Inferior parietal cortex (tissue), 1 donor: ENCODE data around the gene IL23R.

Experiments used
- DNase-seq: peaks from one replicate; pipeline ENCODE4 v3.0.0-alpha.2; 2016; ENCODE audit errors: extremely low spot score

IL23R gene

GRCh38 chr1:67149179-67149770 lies 17.0 kb upstream of the IL23R start:
- peak; percentile 83 for DNase-seq

- DNase-seq = no peak
These were observed 15.3 kb upstream of the IL23R start for GRCh38 chr1:67150931-67151330.

GRCh38 chr1:67158401-67158800 lies 7.9 kb upstream of the IL23R start:
- DNase-seq = no peak

DNA sequence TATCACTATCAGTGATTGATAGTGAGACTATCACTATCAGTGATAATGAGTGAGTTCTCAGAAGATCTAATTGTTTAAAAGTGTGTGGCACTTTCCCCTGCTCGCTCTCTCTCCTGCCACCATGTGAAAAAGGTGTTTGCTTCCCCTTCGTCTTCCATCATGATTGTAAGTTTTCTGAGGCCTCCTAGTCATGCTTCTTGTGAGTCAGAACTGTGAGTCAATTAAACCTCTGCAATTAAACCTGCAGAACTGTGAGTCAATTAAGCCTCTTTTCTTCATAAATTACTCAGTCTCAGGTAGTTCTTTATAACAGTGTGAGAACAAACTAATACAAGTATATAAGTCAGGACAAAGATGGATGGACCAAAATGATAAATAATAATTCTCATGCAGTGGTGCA lies 7.0 kb upstream of the IL23R start:
- no peak for DNase-seq

GRCh38 chr1:67162954-67163353 lies 3.3 kb upstream of the IL23R start:
- no peak for DNase-seq

DNA sequence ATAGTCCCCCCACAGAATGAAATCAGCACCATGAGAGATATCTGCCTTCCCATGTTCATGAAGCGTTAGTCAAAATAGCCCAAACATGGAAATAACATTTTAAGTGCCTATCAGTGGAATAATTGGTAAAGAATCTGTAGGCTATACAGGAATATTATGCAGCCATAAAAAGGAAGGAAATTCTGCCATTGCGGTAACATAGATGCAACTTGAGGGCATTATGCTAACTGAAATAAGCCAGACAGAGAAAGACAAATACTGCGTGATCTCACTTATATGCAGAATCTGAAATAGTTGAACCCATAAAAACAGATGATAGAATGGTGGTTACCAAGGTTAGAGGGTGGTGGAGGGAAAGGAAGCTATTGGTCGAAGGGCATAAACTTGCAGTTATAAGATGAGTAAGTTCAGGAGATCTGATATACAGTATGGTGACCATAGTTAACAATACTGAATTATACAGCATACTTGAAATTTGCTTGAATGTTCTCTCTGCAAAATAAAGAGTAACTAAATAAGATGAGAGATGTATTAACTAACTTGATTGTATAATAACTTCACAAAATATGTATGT lies 699 bp upstream of the IL23R start:
- DNase-seq = no peak

GRCh38 chr1:67169496-67169895 lies 3.2 kb downstream of the IL23R start:
- DNase-seq = no peak

GRCh38 chr1:67169932-67170331 lies 3.7 kb downstream of the IL23R start:
- no peak for DNase-seq

DNA sequence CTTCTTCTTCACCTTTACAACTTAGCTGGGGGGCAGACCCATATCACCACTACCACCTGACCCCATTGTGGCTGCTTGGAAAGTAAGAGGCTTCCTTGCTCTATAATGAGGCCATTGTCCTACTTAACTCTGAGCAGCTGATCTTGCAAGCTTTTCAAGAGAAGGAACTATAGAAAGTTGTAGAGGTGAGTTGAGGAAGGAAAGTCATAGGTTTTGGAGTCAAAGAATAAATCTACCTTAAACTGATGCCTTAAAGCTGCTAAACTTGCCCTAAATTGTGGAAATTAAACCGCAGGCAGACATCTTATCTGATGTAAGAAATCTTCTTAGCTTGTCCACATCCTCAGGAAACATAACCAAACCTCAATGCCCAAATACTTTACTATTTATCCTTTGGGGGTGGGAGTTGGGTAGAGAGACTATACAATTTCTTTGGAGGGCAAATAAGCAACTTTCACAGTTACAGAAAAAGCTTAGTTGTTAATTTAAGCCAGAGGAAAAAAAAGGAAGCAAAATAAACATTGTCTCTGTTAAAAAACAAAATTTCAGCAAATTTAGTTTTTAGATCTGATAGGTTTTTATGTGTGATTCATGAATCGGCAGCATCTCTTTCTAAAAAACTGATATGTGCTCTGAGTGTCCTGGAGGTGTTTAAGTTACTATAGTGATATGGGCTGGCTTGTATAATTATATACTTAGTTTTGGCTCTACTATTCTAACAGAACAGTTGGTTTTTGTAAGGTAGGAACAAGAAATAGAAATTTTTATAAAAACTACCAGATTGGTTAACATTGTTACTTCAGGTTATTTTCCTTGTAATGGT lies 4.7 kb downstream of the IL23R start:
- no peak for DNase-seq

GRCh38 chr1:67171574-67171955 lies 5.3 kb downstream of the IL23R start:
- DNase-seq = no peak

DNA sequence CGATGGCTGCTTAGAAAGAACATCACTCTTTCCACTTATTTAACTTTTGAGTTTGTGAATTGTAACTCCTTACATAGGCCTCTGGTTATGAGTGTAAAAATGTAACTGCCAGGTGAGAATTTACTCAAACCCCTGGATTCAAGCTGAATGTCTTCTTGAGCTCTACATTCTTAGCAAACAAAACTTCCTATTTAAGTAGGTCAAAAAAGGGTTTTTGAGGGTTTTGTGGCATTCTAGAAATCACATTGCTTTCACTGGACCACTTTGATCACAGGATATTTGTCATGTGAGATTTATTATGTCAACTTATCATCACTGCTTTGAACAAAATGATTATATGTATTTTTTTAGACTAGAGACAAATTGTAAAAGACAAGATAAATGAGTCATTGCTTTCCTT lies 5.7 kb downstream of the IL23R start:
- DNase-seq = no peak

- DNase-seq = no peak
These were observed 7.7 kb downstream of the IL23R start for GRCh38 chr1:67173988-67174387.

DNA sequence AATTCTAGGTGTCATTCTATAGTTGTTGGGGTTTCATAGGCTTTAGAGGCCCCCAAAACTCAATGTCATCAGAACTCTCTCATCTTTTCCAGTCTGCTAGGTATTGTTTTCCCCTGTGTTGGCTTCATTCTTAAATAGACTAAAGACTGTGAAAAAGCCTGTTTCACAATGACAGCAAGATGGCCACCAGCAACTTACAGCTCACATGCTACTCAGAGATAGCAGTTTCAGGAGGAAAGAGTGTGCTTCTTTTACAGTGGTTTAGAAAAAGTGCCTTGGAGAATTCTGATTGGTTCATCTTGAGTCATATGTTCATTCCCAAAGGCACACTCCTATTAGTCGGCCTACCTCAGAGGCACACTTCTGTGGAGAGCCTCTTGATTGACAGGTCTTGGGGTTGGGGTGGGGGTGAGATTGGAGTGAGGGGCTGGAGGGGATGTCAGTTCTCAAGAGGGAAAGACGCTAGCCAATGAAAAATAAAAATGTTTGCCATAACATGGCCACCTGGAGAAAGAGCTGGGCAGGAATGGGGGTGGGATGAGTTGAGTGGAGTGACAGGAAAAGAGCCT lies 8.5 kb downstream of the IL23R start:
- DNase-seq = no peak

DNA sequence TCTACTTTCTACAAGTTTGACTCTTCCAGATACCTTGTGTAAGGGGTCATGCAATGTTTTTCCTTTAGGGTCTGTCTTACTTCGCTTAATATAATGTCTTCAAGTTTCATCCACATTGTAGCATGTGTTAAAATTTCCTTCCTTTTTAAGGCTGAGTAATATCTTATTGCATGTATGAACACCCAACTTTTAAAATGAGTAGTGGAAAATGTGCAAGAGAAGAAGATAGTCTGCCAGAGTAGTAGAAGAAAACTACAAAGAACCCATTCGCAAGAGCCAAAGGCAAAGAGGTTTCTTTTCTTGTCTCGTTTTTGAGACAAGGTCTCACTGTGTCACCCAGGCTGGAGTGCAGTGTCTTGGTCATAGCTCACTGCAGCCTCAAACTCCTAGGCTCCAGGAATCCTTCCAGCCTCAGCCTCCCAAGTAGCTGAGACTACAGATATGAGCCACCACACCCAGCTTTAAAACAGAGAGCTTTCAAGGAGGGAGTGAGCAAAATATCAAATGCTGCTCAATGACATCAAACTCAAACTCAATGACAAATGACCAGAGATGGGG lies 9.4 kb downstream of the IL23R start:
- DNase-seq = no peak

GRCh38 chr1:67184838-67185421 lies 18.7 kb downstream of the IL23R start:
- DNase-seq = no peak

DNA sequence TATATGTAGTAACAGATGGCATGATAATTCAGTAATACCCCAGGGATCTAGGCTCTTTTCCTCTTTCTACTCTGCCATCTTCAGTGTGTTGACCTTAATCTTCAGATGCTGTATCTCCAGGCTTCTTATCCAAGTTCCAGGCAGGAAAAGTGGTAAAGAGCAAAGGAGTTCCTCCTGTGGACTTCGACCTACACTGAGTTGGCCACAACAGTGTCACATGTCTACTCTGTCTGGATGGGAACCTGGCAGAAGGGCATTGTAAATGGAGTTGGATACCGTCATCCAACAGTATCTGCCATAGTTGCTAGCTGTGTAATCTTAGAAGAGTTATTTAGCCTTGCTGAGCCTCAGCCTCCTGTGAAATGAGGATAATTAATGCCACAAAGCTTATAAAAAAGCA lies 21.9 kb downstream of the IL23R start:
- no peak for DNase-seq

GRCh38 chr1:67189953-67190352 lies 23.7 kb downstream of the IL23R start:
- no peak for DNase-seq

DNA sequence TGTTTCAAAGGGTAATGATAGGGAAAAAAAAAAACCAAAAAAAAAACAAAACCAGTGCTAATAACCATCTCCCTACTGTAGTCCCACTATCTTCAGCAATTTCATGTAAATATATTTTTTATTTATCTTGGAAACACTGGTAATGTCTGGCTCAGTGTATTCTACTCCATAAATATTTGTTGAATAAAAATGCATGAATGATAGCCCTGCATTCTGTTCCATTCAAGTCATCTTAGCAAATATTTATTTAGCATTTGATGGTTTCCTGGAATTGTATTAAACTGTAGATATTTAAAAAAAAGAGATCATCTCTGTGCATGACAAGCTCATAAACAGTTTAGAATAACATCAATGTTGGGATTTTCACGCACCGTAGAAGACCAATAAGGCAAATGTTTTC lies 24.2 kb downstream of the IL23R start:
- no peak for DNase-seq

- no peak for DNase-seq
These were observed 24.7 kb downstream of the IL23R start for GRCh38 chr1:67190942-67191341.

- DNase-seq = no peak
These were observed 25.6 kb downstream of the IL23R start for GRCh38 chr1:67191668-67192520.

DNA sequence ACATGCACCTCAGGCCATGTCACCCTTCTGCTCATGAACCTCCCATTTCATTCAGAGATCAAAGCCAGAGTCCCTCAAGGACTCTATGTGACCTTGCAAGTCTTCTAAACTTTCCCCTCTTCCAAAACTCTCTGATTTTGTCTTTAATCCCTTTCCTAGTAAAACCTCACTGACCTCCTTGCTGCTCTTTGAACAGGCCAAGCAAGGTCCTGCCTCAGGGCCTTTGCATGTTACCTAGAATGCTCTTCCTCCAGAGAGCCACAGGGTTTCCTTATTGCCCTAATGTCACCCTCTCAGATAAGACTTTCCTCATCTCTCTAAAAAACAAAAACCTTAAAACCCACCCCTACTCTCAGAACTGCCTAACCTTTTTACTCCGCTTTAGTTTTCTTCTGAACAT lies 26.6 kb downstream of the IL23R start:
- no peak for DNase-seq
